Measurements from ENCODE around the gene ABLIM2.

Gene ABLIM2

DNA sequence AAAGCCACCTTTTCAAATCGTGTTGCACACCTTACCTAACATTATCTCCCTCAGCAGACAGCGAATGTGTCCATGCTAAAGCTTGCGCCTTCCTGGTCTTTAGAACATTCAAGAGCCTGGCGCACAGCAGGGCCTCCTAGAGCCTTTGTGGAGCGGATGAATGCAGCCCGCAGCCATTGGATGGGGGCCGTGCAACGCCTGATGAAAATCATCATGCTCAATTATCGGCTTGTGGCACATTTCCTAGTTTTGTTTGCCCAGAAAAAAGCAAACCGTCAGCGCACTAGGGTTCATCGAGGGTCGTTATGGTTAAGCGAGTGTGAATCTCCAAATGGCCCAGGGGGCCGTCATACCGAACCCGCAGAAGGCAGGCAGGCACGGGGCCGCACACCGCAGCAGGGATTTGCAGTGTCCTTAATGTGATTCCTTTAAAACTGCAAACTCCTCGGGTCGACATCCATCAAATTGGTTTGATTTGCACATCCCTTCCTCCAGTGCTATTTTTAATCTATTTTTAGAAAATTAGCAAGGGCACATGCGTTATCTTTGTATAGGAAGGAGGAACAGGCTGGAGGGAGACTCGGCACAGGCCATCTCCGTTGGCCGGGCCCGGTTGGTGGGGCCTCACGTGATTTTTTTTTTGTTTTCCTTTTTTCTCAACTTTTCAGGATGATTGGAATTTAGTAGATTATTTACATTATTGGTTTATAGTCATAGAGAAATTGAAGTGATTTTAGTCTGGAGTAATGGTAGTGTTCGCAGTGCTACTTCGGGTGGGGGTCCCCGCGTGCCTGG is 53.1 kb downstream of the ABLIM2 start:
- DNase-seq (ENCODE audit: low read depth in 2 of 3, low spot score in 2 of 3): no peak

DNA sequence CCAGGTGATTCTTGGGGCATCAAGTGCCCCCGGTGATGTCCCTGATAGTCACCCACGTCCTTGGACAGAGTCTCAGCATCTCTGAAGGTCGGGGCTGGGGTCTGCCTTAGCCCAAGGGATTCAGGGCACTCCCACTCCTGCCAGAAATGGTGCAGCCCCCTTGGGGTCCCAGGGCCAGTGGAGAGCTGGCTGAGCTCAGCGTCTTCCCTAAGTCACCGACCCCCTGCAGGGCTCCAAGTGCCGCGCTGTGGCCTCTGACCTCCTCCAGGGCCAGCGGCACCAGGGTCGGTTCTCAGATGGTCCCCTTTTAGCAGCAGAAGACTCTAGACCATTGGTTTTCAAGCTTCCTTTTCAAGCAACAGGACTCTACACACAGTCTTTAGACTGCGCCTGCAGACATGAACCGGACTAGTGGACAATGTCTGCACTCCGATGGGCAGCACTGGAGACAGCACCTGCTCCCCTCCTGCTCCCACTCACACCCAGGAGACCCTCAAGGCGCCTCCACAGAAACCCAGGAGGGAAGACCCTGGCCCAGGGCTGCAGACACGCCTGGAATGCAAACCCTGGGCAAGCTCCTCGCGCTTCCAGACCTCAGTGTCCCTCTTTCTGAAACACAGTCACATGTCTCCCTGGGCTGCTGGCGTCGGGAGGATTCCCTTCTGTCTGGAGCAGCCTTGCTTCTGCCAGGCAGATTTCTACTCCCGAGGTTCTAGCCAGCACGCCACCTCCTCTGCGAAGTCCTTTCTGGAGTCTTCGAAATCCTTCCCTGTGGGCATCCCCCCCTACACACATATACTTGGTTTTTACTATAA is 53.9 kb downstream of the ABLIM2 start:
- DNase-seq (ENCODE audit: low read depth in 2 of 3, low spot score in 2 of 3): no peak

DNA sequence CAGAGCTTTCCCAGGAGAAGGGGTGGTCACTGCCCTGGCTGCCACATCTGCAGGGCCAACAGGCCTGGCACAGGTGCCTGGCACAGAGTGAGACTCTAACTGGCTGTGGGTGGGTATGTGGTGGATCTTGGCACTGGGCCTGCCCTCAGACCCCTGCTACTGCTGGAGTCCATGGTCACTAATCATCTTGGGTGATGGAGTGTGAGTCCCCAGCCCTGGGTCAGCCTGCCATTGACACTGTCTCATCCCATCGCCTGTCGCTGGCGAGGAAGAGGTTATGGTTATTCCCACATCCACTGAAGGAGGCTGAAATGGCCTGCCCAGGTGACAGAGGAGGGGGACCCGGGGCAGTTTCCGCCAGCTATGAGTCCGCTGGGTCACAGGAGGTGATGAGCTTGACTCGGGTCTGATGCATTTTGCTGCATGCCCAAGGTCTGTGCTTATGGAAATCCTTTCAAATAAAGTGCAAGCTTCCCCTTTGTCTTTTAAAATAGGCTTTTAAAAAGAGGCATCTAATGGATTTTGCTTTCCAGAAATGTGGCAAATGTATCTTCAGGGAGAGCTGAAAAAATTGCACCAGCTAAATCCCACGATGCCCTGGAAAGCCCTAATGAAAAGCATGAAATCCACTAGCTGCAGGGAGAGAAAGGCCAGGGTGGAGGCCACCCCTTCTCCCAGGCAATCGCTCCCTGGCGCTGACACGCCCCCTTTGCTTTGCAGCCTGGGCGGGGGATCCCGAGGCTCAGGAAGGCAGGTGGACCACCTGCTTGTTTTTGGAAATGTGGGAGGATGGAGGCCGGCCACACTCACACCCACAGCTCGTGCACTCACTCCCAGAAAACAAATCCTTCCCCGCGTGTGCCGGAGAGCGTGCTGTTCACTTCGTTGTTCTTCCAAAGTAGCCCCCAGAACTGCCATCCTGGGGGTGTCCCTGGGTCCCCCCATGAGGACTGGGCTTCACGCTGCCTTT is 54.9 kb downstream of the ABLIM2 start:
- DNase-seq (ENCODE audit: low read depth in 2 of 3, low spot score in 2 of 3): no peak

DNA sequence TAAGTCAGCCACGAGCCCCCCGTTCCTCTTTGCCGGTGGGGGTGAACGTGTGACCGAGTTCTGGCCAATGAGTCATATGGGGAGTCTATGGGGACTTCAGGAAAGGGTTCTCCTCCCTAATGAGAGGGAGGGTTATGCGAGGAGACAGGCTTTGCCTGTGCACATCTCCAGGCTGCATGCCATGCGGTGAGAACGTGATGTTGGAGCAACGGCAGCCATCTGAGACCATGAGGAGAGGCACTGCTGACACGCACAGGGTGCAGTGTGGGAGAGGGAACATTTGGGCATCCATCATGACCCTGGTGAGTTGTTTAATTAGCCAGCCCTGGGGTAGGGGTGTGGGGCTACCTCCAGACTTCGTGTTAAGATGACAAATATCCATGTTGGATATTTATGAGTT is 55.8 kb downstream of the ABLIM2 start:
- DNase-seq (ENCODE audit: low read depth in 2 of 3, low spot score in 2 of 3): no peak

DNA sequence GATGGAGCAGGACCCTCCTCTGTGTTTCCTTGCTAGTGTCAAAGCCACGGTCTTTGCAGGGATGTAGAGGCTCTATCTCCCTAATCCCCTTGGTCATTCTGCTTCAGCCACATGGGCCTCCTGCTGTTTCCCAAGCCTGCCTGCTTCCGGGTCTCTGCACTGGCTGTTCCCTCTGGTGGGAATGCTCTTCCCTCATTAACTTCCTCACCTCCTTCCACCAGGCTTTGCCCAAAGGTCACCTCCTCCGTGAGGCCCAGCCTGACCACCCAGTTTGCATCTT is 56.6 kb downstream of the ABLIM2 start:
- no peak for DNase-seq (ENCODE audit: low read depth in 2 of 3, low spot score in 2 of 3)

DNA sequence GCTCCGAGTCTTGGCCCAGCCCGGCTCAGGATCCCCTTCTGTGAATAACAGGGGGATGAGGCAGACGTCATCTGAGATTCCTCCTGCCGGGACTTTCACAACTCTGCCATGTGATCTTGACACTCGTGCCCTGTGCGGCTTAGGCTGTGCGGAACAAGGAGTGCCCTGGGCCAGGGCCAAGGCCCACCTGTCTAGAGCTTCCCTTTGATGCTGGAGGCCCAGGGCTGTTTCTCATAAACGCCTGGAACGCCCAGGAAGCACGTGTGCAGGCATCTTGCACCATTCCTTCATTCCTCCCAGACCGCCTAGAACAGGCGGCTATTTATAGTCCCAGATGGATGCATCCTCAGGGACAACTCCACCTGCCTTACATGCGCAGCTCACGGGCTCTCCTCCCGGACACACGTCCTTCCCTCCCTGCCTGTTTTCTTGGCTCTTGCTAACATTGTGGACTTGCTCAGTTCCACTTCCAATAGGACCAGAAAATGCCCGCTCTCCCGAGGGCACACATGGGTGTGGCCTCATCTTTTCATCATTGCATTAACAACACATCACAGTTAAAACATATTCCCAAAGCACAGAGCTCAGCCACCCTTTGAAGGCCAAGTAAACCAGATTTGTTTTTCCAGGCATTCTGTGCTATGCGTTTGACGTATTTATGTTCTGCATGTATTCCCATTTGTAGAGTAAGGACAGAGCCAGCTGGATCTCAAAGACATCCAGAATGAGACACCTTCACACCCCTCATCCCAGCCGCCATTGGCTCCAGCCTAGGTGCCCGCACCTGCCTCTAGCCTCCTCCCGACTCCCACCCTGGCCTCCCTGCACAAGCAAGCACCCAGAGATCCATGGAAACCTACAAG is 57.2 kb downstream of the ABLIM2 start:
- DNase-seq (ENCODE audit: low read depth in 2 of 3, low spot score in 2 of 3): no peak

DNA sequence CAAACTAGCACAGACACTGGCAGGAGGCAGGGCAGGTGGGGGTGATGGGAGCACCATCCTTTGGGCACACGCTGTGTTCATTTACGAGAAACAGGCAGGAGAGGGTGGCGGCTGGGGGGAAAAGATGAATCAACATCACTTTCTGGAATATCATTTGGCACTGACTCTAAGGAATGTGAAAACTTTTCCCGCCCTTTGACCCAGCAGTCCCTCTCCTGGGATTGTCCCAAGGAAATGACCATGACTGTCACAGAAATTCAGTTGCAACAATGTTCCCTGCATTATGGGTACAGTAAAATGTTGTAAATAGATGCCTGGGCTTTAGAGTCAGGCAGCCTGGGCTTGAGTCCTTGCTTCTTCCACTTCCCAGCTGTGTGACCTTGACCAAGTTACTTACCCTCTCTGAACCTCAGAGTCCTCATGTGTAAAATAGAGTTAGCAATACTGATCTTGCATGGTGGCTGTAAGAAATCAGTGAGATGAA is 58.6 kb downstream of the ABLIM2 start:
- DNase-seq (ENCODE audit: low read depth in 2 of 3, low spot score in 2 of 3): no peak

DNA sequence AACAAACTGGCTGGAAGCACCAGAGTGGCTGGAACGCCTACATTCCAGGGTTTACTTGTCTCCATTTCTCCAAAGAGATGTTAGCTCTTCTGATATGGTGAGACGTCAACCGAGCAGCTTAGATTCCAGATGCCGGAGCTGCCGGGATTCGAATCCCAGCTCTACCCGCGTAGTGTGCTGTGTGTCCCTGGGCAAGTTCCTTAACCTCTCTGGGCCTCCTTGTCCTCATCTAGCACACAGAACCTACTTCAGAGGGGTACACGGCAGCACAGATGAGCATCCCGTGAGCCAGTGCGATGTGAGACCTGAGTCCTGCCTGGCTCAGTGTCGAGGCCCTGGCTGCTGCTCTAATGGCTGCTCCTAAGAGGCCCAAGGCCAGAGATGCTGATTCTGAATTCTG is 60.1 kb downstream of the ABLIM2 start:
- no peak for DNase-seq (ENCODE audit: low read depth in 2 of 3, low spot score in 2 of 3)

DNA sequence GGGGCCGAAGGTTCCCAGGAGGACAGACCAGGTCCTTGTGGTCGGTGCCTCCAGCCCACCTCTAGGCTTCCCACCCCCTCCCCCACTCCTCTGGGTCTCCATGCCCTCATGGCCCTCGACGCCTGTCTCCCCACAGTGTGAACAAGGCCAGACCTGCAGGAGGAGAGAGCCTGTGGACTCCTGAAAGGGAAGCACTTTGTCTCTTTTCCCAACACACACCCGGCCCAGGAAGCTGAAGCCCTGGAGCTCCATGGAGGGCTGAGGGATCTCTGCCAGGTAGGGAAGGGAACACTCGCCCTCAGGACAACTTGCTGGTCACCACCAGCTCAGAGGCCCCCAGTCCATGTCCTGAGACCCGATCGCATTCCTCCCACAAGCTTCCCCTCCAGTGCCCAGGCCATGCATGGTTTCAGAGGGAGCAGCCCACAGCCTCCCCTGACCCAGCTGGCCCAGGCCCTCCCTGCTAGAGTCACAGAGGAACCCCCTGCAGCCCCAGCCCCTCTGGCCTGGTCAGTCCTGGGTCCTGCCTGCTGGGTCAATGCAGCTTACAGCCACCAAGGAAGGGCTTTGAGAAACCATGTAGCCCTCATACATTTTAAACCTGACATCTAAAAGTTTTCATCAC is 60.8 kb downstream of the ABLIM2 start:
- DNase-seq (ENCODE audit: low read depth in 2 of 3, low spot score in 2 of 3): no peak

DNA sequence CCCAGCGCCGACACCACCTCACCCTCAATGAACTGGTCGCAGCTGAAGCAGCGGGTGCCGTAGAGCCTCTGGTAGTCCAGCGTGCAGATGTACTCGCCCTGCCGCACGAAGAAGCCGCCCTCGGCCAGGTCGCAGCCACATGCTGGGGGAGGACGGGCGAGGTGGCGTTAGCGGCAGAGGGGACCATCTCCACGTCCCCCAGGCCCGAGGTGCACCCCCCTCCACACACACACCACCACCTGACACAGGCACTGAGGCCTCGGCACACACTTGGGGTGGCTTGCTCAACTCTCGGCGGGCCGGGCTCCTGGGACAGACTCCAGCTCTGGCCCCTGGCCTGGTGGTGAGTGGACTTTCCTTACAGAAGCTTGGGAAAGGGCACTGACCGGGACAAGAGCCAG is 61.5 kb downstream of the ABLIM2 start:
- no peak for DNase-seq (ENCODE audit: low read depth in 2 of 3, low spot score in 2 of 3)

DNA sequence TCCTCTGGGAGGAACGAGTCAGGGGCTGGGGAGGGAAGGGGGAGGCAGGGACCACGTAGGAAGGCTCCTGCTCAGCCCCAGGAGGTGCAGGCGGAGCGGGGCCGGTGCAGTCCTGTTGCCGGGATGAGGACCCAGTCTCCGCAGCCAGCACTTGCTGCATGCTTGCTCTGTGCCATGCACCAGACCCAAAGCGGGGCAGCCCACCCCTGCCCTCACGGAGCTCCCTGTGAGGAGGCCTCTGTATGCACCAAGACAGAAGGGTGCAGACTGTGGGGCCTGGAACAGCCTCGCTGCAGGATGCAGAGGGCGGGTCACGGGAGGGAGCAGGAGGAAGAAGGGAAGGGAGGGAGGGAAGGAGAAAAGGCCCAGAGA is 61.9 kb downstream of the ABLIM2 start:
- DNase-seq (ENCODE audit: low read depth in 2 of 3, low spot score in 2 of 3): no peak

DNA sequence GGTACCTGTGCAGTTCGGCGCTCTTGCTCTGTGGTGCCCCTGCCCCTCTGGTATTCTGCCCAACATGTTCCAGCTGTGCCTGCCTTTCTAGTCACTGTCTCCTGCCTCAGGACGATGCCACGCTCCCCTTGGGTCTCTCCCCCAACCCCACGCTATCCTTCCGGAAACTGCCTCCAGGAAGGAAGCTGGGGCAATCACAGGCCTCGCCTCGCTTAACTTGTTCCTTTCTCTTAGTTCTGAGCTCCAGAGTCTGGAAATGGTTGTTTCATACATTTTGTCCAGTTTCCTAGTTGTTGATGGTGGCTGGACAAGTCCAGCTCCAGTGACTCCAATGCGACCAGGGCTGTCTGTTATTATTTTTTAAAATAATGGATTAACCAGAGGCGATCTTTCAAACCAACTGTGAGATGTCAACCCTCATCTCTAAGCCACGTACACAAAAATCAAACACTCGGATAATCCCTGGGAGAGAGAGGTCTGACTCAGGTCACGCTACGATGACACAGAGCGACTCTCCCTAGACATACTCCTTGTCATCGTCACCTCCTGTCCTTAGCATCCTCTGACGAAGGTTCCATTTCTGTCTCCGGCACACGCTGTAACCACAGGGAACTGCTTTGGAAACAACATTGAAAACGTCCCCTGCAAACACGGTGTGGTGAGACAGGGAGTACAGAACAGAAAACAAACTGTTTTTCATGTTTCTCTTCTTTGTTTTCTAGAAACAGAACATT is 62.5 kb downstream of the ABLIM2 start:
- no peak for DNase-seq (ENCODE audit: low read depth in 2 of 3, low spot score in 2 of 3)

DNA sequence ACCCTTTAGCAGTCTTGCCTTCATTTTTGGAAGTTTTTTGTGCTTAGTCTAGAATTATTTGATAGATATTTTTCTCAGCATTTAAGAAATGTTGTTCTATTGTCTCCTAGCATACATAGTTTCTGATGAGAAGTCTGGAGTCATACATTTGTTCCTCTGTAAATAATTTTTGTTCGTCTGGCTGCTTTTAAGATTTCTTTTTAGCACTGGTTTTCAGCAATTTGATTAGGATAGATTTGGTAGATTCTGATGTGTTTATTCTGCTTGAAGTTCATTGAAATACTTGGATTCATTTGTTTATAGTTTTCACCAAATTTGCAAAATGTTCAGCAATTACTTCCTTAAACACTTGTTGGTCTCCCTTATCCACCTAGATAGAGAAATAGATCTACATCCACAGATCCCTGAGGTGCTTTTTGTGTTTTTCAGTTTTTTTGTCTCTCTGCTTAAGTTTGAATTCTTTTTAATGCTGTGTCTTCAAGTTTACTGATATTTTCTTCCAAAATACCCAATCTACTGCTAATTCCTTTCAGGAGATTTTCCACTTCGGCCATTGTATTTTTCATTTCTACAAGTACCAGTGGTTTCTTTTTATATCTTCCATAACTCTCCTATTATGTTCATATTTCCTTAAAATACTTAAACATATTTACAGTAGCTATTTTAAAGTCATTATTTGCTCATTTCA is 64.9 kb downstream of the ABLIM2 start:
- no peak for DNase-seq (ENCODE audit: low read depth in 2 of 3, low spot score in 2 of 3)

DNA sequence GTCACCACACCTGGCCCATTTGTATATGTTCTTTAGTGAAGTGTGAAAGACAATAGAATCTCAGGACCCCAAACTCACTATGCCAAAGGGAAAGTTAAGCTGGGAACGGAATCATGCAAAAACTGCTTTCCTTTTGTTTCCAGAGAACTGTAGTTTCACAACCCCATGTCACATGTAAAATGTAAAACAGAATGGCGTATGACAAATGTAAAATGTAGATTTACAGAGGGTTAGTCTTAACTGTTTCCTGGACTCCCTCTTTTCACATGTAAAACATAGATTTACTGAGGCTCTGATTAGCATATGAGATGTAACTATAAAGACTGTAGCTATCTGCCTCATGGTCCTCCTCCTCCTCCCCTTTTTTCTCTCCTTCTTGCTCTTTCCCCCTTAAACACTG is 66.3 kb downstream of the ABLIM2 start:
- no peak for DNase-seq (ENCODE audit: low read depth in 2 of 3, low spot score in 2 of 3)

DNA sequence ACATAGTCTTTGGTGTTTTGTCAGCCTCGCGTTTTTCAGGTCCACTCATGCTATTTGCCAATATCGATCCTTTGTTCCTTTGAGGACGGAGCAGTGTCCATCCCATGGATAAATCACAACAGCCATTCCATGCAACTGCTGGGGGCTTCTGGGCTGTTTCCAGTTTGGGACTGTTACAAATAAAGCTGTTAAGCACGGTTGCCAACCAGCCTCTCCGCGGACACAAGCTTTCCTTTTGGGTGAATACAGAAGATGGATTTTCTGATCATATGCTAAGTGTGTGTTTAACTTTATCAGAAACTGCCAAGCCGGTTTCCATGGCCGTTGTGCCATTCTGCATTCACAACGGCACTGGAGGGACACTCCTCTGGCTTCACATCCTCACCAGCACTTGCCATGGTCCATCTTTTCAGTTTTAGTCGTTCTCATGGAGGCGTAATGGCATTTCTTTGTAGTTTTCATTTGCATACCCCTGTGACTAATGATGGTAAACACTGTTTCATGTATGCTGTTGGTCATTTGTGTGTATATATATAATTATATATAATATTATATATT is 67.8 kb downstream of the ABLIM2 start:
- no peak for DNase-seq (ENCODE audit: low read depth in 2 of 3, low spot score in 2 of 3)

DNA sequence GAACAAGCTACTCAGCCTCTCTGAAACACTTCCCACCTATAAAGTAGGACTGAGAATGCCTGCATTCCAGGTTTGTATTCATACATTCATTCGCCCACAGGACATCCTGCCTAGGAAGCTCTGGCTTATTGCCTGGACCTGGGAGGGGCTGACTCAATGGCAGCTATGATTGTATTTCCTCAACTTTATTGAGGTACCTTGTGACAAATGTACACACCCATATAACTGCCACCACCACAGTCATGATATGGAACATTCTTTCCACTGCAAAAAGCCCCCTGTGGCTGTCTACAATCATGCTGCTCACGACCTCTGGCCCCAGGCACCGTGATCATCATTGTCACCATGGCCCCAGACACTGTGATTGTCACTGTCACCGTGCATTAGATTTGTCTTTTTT is 68.3 kb downstream of the ABLIM2 start:
- no peak for DNase-seq (ENCODE audit: low read depth in 2 of 3, low spot score in 2 of 3)

DNA sequence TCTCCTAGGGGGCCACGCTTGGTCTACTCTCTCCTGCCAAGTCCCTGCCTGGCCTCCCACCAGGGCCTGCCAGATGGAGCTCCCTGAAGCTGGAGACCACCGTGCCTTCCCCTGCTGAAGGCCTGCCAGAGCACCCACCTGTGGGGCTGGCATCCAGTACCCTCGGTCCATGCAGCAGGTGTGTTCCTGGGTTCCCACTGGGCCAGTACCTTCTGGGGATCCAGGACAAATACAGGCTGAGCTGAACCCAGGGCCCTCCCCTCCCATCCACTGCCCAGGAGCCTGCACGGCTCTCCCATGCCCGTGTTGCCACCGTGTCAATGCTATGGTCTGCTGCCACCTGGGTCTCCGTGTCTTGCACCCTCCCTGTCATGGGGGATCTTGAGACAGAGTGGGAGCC is 68.8 kb downstream of the ABLIM2 start:
- DNase-seq (ENCODE audit: low read depth in 2 of 3, low spot score in 2 of 3): no peak

DNA sequence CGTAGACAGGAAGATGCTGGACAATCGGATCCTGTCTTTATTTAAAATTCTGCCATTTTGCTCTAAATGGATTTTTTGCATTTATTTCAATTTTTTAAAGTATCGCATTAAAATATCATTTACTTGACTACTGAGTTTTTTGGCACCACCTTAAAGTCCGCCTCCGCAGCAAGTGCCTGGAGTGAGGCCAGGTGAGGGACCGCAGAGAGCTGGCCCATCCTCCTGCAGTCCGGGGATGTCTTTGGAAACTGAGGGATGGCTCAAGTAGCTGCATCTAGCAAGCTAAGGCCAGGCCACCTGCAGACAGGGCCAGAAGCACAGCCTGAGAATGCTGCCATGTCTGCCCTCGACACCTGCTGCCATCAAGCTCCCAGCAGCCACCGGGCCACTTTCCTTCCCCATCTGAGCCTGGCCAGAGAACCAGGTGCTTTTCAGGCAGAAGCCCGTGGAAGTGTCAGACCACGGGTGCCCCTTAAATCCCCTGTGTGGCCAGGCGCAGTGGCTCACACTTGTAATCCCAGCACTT is 69.6 kb downstream of the ABLIM2 start:
- no peak for DNase-seq (ENCODE audit: low read depth in 2 of 3, low spot score in 2 of 3)

Measured in activated CD8-positive, alpha-beta memory T cell treated with anti-CD3 and anti-CD28 coated beads for 48 hours (primary cell).